ENCODE results near the gene FCAMR.

DNA sequence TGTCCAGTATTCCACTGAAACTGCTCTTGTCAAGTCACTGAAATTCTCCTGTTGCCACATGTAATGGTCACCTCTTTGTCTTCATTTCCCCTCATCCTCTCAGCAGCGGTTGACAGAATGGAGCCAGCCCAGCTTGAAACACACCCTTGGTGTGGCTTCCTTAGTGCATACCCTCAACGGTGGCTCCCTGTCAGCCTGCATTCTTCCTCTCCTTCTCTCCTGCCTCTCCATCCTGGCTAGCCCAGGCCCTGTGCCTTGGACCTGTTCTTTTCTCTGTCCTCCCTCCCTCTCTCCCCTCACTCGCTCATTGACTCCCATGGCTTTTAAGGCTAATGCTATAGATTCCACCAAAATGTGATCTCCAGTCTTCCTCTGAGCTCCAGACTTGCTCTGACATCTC, 52.2 kb downstream of the FCAMR start:
- TF ChIP-seq, protein P1, sequence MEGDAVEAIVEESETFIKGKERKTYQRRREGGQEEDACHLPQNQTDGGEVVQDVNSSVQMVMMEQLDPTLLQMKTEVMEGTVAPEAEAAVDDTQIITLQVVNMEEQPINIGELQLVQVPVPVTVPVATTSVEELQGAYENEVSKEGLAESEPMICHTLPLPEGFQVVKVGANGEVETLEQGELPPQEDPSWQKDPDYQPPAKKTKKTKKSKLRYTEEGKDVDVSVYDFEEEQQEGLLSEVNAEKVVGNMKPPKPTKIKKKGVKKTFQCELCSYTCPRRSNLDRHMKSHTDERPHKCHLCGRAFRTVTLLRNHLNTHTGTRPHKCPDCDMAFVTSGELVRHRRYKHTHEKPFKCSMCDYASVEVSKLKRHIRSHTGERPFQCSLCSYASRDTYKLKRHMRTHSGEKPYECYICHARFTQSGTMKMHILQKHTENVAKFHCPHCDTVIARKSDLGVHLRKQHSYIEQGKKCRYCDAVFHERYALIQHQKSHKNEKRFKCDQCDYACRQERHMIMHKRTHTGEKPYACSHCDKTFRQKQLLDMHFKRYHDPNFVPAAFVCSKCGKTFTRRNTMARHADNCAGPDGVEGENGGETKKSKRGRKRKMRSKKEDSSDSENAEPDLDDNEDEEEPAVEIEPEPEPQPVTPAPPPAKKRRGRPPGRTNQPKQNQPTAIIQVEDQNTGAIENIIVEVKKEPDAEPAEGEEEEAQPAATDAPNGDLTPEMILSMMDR (conservative IDR thresholded peaks at IDR 0.05; ENCODE audit: low read depth, low read length), result no peak
- no peak for TF ChIP-seq RAD21 (IDR thresholded peaks at IDR 0.05; ENCODE audit: low read length)
- TF ChIP-seq POLR2A (IDR thresholded peaks at IDR 0.05; ENCODE audit: low read depth, low read length), result no peak
- TF ChIP-seq, protein P2, sequence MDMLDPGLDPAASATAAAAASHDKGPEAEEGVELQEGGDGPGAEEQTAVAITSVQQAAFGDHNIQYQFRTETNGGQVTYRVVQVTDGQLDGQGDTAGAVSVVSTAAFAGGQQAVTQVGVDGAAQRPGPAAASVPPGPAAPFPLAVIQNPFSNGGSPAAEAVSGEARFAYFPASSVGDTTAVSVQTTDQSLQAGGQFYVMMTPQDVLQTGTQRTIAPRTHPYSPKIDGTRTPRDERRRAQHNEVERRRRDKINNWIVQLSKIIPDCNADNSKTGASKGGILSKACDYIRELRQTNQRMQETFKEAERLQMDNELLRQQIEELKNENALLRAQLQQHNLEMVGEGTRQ (IDR thresholded peaks at IDR 0.05; ENCODE audit: low read depth, low read length), result no peak
- TF ChIP-seq RCOR1 (IDR thresholded peaks at IDR 0.05; ENCODE audit: insufficient replicate concordance, low read length), result no peak
- no peak for TF ChIP-seq MAFK (IDR thresholded peaks at IDR 0.05; ENCODE audit: low read depth, low read length)
- TF ChIP-seq, protein P3, sequence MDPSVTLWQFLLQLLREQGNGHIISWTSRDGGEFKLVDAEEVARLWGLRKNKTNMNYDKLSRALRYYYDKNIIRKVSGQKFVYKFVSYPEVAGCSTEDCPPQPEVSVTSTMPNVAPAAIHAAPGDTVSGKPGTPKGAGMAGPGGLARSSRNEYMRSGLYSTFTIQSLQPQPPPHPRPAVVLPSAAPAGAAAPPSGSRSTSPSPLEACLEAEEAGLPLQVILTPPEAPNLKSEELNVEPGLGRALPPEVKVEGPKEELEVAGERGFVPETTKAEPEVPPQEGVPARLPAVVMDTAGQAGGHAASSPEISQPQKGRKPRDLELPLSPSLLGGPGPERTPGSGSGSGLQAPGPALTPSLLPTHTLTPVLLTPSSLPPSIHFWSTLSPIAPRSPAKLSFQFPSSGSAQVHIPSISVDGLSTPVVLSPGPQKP (IDR thresholded peaks at IDR 0.05; ENCODE audit: borderline replicate concordance, low read depth, low read length), result no peak
- TF ChIP-seq MXI1 (IDR thresholded peaks at IDR 0.05; ENCODE audit: borderline replicate concordance, low read depth, low read length), result no peak
- no peak for TF ChIP-seq SMC3 (IDR thresholded peaks at IDR 0.05; ENCODE audit: low read depth, low read length)

Measured in IMR-90 (cell line).